ENCODE data around the gene GRAMD2B. TPM values are rescaled to one million over a fixed set of nuclear protein-coding genes. Genes with fewer than 3 reads are reported as not detected.

GRAMD2B gene
- total RNA-seq, 2 donors from 2014 or later, result 59.3 to 79.5 TPM

- ATAC-seq (ENCODE audit: insufficient number of reproducible peaks, low FRiP score, low read depth) (no peak), DNase-seq (ENCODE audit: low spot score) (no peak)
- Histone ChIP-seq H3K27ac (peak overlapping the region in 1 of 2 donors; percentile 13), H3K4me3 (no peak overlapping the region), H3K9me3 (no peaks in the 10 kb centered on the region), H3K36me3 (no peaks in the 10 kb centered on the region), H3K27me3 (replicated peaks; ENCODE audit: insufficient read depth) (no peaks in the 10 kb centered on the region), H3K4me1 (ENCODE audit: control insufficient read depth in 1 of 2, low read depth in 2 of 2) (peaks cover 7 to 35% of the 10 kb centered on the region in 2 donors)
- TF ChIP-seq, protein P1, sequence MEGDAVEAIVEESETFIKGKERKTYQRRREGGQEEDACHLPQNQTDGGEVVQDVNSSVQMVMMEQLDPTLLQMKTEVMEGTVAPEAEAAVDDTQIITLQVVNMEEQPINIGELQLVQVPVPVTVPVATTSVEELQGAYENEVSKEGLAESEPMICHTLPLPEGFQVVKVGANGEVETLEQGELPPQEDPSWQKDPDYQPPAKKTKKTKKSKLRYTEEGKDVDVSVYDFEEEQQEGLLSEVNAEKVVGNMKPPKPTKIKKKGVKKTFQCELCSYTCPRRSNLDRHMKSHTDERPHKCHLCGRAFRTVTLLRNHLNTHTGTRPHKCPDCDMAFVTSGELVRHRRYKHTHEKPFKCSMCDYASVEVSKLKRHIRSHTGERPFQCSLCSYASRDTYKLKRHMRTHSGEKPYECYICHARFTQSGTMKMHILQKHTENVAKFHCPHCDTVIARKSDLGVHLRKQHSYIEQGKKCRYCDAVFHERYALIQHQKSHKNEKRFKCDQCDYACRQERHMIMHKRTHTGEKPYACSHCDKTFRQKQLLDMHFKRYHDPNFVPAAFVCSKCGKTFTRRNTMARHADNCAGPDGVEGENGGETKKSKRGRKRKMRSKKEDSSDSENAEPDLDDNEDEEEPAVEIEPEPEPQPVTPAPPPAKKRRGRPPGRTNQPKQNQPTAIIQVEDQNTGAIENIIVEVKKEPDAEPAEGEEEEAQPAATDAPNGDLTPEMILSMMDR (IDR thresholded peaks at IDR 0.05), result no peak
These were observed 20.2 kb downstream of the GRAMD2B start for GRCh38 chr5:126443374-126443851.

- TF ChIP-seq, protein P1 (IDR thresholded peaks at IDR 0.05), result no peak
- DNase-seq (ENCODE audit: low spot score) (no peak), ATAC-seq (ENCODE audit: insufficient number of reproducible peaks, low FRiP score, low read depth) (no peak)
- no peaks in the 10 kb centered on the region for H3K27me3 ChIP-seq (replicated peaks; ENCODE audit: insufficient read depth)
- H3K27ac ChIP-seq, result no peak overlapping the region
- no peaks in the 10 kb centered on the region for H3K36me3 ChIP-seq
- no peaks in the 10 kb centered on the region for H3K9me3 ChIP-seq
- H3K4me1 ChIP-seq (ENCODE audit: control insufficient read depth in 1 of 2, low read depth in 2 of 2), result peaks cover 7 to 40% of the 10 kb centered on the region in 2 donors
- H3K4me3 ChIP-seq, result no peak overlapping the region
These were observed 20.9 kb downstream of the GRAMD2B start for GRCh38 chr5:126444137-126444536.

GRCh38 chr5:126445502-126446174, 22.4 kb downstream of the GRAMD2B start:
- Histone ChIP-seq H3K27ac (no peak overlapping the region), H3K4me1 (ENCODE audit: control insufficient read depth in 1 of 2, low read depth in 2 of 2) (peaks cover 12 to 54% of the 10 kb centered on the region in 2 donors)

GRCh38 chr5:126446498-126447224, 23.5 kb downstream of the GRAMD2B start:
- Histone ChIP-seq H3K4me3 (no peak overlapping the region), H3K9me3 (no peaks in the 10 kb centered on the region), H3K4me1 (ENCODE audit: control insufficient read depth in 1 of 2, low read depth in 2 of 2) (peaks cover 7 to 57% of the 10 kb centered on the region in 2 donors), H3K27ac (no peak overlapping the region), H3K36me3 (no peaks in the 10 kb centered on the region), H3K27me3 (replicated peaks; ENCODE audit: insufficient read depth) (no peaks in the 10 kb centered on the region)
- TF ChIP-seq, protein P1 (IDR thresholded peaks at IDR 0.05), result no peak
- DNase-seq (ENCODE audit: low spot score), result no peak
- no peak for ATAC-seq (ENCODE audit: insufficient number of reproducible peaks, low FRiP score, low read depth)

More at GRCh38 chr5:126445502-126446174, 22.4 kb downstream of the GRAMD2B start:
- TF ChIP-seq, protein P1 (IDR thresholded peaks at IDR 0.05), result no peak
- H3K4me3 ChIP-seq, result no peak overlapping the region
- no peaks in the 10 kb centered on the region for H3K27me3 ChIP-seq (replicated peaks; ENCODE audit: insufficient read depth)
- DNase-seq (ENCODE audit: low spot score) (no peak), ATAC-seq (ENCODE audit: insufficient number of reproducible peaks, low FRiP score, low read depth) (no peak)
- H3K9me3 ChIP-seq, result no peaks in the 10 kb centered on the region
- H3K36me3 ChIP-seq, result no peaks in the 10 kb centered on the region

DNA sequence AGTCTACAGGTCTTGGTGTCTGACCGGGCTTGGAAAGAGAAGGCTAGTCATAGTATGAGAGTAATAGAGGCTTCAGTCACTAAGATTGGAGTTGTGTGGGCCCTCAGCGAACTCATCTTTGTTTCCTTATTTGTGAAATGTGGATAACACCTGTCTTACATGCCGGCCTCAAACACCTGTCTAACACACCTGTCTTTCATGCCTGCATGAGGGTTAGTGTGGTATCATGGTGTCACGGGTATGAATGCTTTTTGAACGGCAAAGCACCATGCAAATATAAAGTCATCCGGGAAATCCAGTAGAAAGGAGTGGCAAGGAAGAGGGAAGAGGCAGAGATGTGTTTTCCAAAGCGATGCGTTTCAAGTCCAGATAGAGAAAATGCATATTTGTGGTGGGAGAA, 25.5 kb downstream of the GRAMD2B start:
- peaks cover 5 to 64% of the 10 kb centered on the region in 2 donors for H3K4me1 ChIP-seq (ENCODE audit: control insufficient read depth in 1 of 2, low read depth in 2 of 2)
- no peak for ATAC-seq (ENCODE audit: insufficient number of reproducible peaks, low FRiP score, low read depth)
- no peak overlapping the region for H3K27ac ChIP-seq

More for the DNA sequence above, 25.5 kb downstream of the GRAMD2B start:
- no peak for DNase-seq (ENCODE audit: low spot score)
- Histone ChIP-seq H3K27me3 (replicated peaks; ENCODE audit: insufficient read depth) (no peaks in the 10 kb centered on the region), H3K9me3 (no peaks in the 10 kb centered on the region), H3K4me3 (no peak overlapping the region), H3K36me3 (no peaks in the 10 kb centered on the region)
- TF ChIP-seq, protein P1 (IDR thresholded peaks at IDR 0.05), result no peak
